ENCODE measurements around the gene ARHGAP15.

ARHGAP15 gene

GRCh38 chr2:143417428-143417827 is 288.2 kb downstream of the ARHGAP15 start:
- no peak for DNase-seq

GRCh38 chr2:143420313-143420712 is 291.1 kb downstream of the ARHGAP15 start:
- DNase-seq = no peak

GRCh38 chr2:143422681-143423080 is 293.5 kb downstream of the ARHGAP15 start:
- DNase-seq = no peak

GRCh38 chr2:143425896-143426295 is 296.7 kb downstream of the ARHGAP15 start:
- no peak for DNase-seq

GRCh38 chr2:143426296-143426695 is 297.1 kb downstream of the ARHGAP15 start:
- no peak for DNase-seq

- DNase-seq = no peak
Observed at GRCh38 chr2:143428700-143429099, 299.5 kb downstream of the ARHGAP15 start.

GRCh38 chr2:143429932-143430679 is 300.9 kb downstream of the ARHGAP15 start:
- DNase-seq = no peak

- DNase-seq = no peak
Observed at GRCh38 chr2:143431316-143431715, 302.1 kb downstream of the ARHGAP15 start.

- DNase-seq = no peak
Observed at GRCh38 chr2:143433251-143433650, 304.0 kb downstream of the ARHGAP15 start.

- no peak for DNase-seq
Observed at GRCh38 chr2:143433840-143434239, 304.6 kb downstream of the ARHGAP15 start.

- DNase-seq = no peak
Observed at GRCh38 chr2:143434445-143434844, 305.2 kb downstream of the ARHGAP15 start.

- no peak for DNase-seq
Observed at GRCh38 chr2:143435131-143435530, 305.9 kb downstream of the ARHGAP15 start.

- no peak for DNase-seq
Observed at GRCh38 chr2:143436951-143437350, 307.7 kb downstream of the ARHGAP15 start.

- DNase-seq = no peak
Observed at GRCh38 chr2:143440411-143441012, 311.3 kb downstream of the ARHGAP15 start.

- no peak for DNase-seq
Observed at GRCh38 chr2:143442193-143442592, 313.0 kb downstream of the ARHGAP15 start.

- no peak for DNase-seq
Observed at GRCh38 chr2:143451642-143452281, 322.5 kb downstream of the ARHGAP15 start.

GRCh38 chr2:143452817-143453451 is 323.7 kb downstream of the ARHGAP15 start:
- no peak for DNase-seq

- no peak for DNase-seq
Observed at GRCh38 chr2:143453981-143454511, 324.8 kb downstream of the ARHGAP15 start.

GRCh38 chr2:143455317-143455716 is 326.1 kb downstream of the ARHGAP15 start:
- no peak for DNase-seq

GRCh38 chr2:143458258-143459190 is 329.3 kb downstream of the ARHGAP15 start:
- DNase-seq = no peak

- no peak for DNase-seq
Observed at GRCh38 chr2:143460382-143460781, 331.2 kb downstream of the ARHGAP15 start.

- no peak for DNase-seq
Observed at GRCh38 chr2:143463719-143464118, 334.5 kb downstream of the ARHGAP15 start.
